GM23338 (cell line): ENCODE measurements around the gene PAQR9. TPM values are rescaled to one million over a fixed set of nuclear protein-coding genes. Genes with fewer than 3 reads are reported as not detected.

ENCODE experiments used
- ATAC-seq: fragments of 200-7000 bp; cut with Tn5 transposase; 3 replicates; pipeline ENCODE4 v1.9.1; 2020
- DNase-seq: peaks from one replicate; pipeline ENCODE4 v3.0.0-alpha.2; 2015; ENCODE audit warnings: low spot score
- H2AFZ ChIP-seq: fragments of 200-600 bp; sonication (generic); 2 replicates; pipeline ENCODE4 v1.8.0; 2016; ENCODE audit warnings: antibody characterized with exemption, mild to moderate bottlenecking, moderate library complexity
- H3F3A ChIP-seq: fragments of 200-600 bp; sonication (generic); replicated peaks from 2 replicates; pipeline ENCODE4 v1.8.0; 2017; ENCODE audit warnings: antibody characterized with exemption, mixed run types, low read depth
- H3K27ac ChIP-seq: fragments of 200-600 bp; sonication (generic); 2 replicates; pipeline ENCODE4 v1.6.1; 2016; ENCODE audit warnings: low read depth
- H3K27me3 ChIP-seq: fragments of 200-600 bp; sonication (generic); 2 replicates; pipeline ENCODE4 v1.8.0; 2016; ENCODE audit warnings: mild to moderate bottlenecking, mixed run types, moderate library complexity; ENCODE audit not compliant: insufficient read depth
- H3K36me3 ChIP-seq: fragments of 200-600 bp; sonication (generic); 2 replicates; pipeline ENCODE4 v1.8.0; 2016; ENCODE audit warnings: mild to moderate bottlenecking; ENCODE audit not compliant: insufficient read depth
- H3K4me1 ChIP-seq: fragments of 200-600 bp; sonication (generic); 2 replicates; pipeline ENCODE4 v1.8.0; 2016; ENCODE audit warnings: mild to moderate bottlenecking, moderate library complexity; ENCODE audit not compliant: insufficient read depth
- H3K4me2 ChIP-seq: fragments of 200-600 bp; sonication (generic); 2 replicates; pipeline ENCODE4 v1.7.1; 2017; ENCODE audit warnings: mixed run types
- H3K4me3 ChIP-seq: fragments of 200-600 bp; sonication (generic); 2 replicates; pipeline ENCODE4 v1.6.1; 2016; ENCODE audit warnings: mixed run types
- H3K79me2 ChIP-seq: fragments of 200-600 bp; sonication (generic); replicated peaks from 2 replicates; pipeline ENCODE4 v1.8.0; 2017; ENCODE audit warnings: mild to moderate bottlenecking; ENCODE audit not compliant: insufficient read depth
- H3K9me2 ChIP-seq: fragments of 200-600 bp; sonication (generic); 2 replicates; pipeline ENCODE4 v1.8.0; 2017; ENCODE audit not compliant: insufficient read depth
- H4K20me1 ChIP-seq: fragments of 200-600 bp; sonication (generic); replicated peaks from 2 replicates; pipeline ENCODE4 v1.8.0; 2017; ENCODE audit warnings: mild to moderate bottlenecking; ENCODE audit not compliant: insufficient read depth
- H3K27ac Mint-ChIP-seq: 2 replicates; pipeline ENCODE4 v1.8.0; 2020; ENCODE audit warnings: inconsistent platforms, mild to moderate bottlenecking, moderate library complexity, mixed read lengths
- H3K27me3 Mint-ChIP-seq: 3 replicates; pipeline ENCODE4 v1.8.0; 2022; ENCODE audit warnings: low read depth, mild to moderate bottlenecking, moderate library complexity, mixed read lengths, inconsistent platforms; ENCODE audit not compliant: insufficient read depth, poor library complexity
- H3K36me3 Mint-ChIP-seq: 3 replicates; pipeline ENCODE4 v1.8.0; 2021; ENCODE audit warnings: low read depth, mild to moderate bottlenecking, inconsistent platforms, moderate library complexity, mixed read lengths
- H3K4me1 Mint-ChIP-seq: 3 replicates; pipeline ENCODE4 v1.8.0; 2020; ENCODE audit warnings: mild to moderate bottlenecking, inconsistent platforms, mixed read lengths
- H3K4me3 Mint-ChIP-seq: 3 replicates; pipeline ENCODE4 v1.8.0; 2021; ENCODE audit warnings: moderate library complexity, mild to moderate bottlenecking, inconsistent platforms, mixed read lengths
- H3K9me3 Mint-ChIP-seq: 3 replicates; pipeline ENCODE4 v1.8.0; 2020; ENCODE audit warnings: moderate library complexity, mild to moderate bottlenecking, inconsistent platforms, mixed read lengths
- CREB1 ChIP-seq: fragments of 250-450 bp; sonication (Bioruptor Pico); IDR thresholded peaks from 2 replicates; pipeline ENCODE4 v1.5.0; 2020; ENCODE audit warnings: low read depth, mild to moderate bottlenecking, moderate library complexity
- EZH2phosphoT487 ChIP-seq: fragments of 200-600 bp; sonication (generic); IDR thresholded peaks from one replicate; pipeline ENCODE4 v1.8.1; 2018; ENCODE audit warnings: antibody characterized with exemption; ENCODE audit not compliant: unreplicated experiment
- NANOG ChIP-seq: IDR thresholded peaks from 2 replicates; pipeline ENCODE4 v1.6.1; 2016; ENCODE audit warnings: antibody characterized with exemption, borderline replicate concordance
- POLR2AphosphoS5 ChIP-seq: IDR thresholded peaks from 2 replicates; pipeline ENCODE4 v1.6.1; 2016; ENCODE audit warnings: antibody characterized with exemption, low read depth
- STAT1 ChIP-seq: IDR thresholded peaks from one replicate; pipeline ENCODE4 v1.6.1; 2016; ENCODE audit warnings: antibody characterized with exemption; ENCODE audit not compliant: unreplicated experiment
- ZNF114 ChIP-seq: fragments of 250-450 bp; sonication (Bioruptor Pico); IDR thresholded peaks from 2 replicates; pipeline ENCODE4 v1.5.0; 2020; ENCODE audit warnings: mild to moderate bottlenecking, moderate library complexity
- polyA plus RNA-seq: library from polyadenylated mRNA; unstranded; fragments of >200 nt; fragmentation: Nextera tagmentation; extraction: Ambion mirVana; gene quantifications from 2 replicates; pipeline ENCODE4 v1.2.1, GENCODE V29; 2016
- total RNA-seq: library from RNA; depleted of rRNA; stranded (reverse); fragments of >200 nt; shearing (Covaris generic); gene quantifications from 2 replicates; pipeline ENCODE4 v1.2.3, GENCODE V29; 2014
- TF ChIP-seq, protein P1 (sequence below): IDR thresholded peaks from 2 replicates; pipeline ENCODE4 v1.6.1; 2016; ENCODE audit warnings: antibody characterized with exemption
- TF ChIP-seq, protein P2 (sequence below): fragments of 250-450 bp; sonication (Bioruptor Pico); IDR thresholded peaks from 2 replicates; pipeline ENCODE4 v1.5.0; 2020; ENCODE audit warnings: mild to moderate bottlenecking, moderate library complexity
- TF ChIP-seq, protein P3 (sequence below), 2 experiments: fragments of 200-600 bp in 1 of 2; sonication (generic) in 1 of 2; conservative IDR thresholded peaks; 2 replicates each; pipeline versions ENCODE4 v1.5.1 to v1.6.1; 2016 to 2017; ENCODE audit warnings: antibody characterized with exemption in 2 of 2, low read depth in 2 of 2, mild to moderate bottlenecking in 2 of 2, moderate library complexity in 1 of 2

PAQR9 gene
- total and polyA plus RNA-seq, 2 experiments from 2014 or later = 2.0 to 2.3 TPM

DNA sequence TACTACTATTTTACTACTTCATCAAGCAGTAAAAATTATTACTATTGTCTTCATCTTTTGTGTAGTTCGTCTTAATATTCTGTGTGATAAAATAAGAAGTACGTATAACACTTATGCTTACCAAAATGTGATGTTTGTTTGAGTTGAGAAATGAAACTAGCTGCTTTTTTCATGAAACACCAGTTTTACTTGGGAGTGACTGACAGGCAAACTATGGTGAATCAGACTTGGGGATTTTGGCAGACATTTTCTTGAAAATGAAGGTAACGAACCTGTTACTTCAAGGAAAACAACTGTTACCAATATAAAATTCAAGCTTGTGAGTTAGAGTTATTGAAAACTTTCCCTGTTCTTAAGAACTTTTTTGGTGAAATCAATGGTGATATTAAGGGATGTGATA, 48.2 kb upstream of the PAQR9 start (continued):
- TF ChIP-seq, protein P1, sequence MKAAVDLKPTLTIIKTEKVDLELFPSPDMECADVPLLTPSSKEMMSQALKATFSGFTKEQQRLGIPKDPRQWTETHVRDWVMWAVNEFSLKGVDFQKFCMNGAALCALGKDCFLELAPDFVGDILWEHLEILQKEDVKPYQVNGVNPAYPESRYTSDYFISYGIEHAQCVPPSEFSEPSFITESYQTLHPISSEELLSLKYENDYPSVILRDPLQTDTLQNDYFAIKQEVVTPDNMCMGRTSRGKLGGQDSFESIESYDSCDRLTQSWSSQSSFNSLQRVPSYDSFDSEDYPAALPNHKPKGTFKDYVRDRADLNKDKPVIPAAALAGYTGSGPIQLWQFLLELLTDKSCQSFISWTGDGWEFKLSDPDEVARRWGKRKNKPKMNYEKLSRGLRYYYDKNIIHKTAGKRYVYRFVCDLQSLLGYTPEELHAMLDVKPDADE = no peak
- TF ChIP-seq CREB1 (CRISPR knock-in tag) (no peak), NANOG (no peak), POLR2AphosphoS5 (no peak), ZNF114 (CRISPR knock-in tag) (no peak)
- TF ChIP-seq, protein P2, sequence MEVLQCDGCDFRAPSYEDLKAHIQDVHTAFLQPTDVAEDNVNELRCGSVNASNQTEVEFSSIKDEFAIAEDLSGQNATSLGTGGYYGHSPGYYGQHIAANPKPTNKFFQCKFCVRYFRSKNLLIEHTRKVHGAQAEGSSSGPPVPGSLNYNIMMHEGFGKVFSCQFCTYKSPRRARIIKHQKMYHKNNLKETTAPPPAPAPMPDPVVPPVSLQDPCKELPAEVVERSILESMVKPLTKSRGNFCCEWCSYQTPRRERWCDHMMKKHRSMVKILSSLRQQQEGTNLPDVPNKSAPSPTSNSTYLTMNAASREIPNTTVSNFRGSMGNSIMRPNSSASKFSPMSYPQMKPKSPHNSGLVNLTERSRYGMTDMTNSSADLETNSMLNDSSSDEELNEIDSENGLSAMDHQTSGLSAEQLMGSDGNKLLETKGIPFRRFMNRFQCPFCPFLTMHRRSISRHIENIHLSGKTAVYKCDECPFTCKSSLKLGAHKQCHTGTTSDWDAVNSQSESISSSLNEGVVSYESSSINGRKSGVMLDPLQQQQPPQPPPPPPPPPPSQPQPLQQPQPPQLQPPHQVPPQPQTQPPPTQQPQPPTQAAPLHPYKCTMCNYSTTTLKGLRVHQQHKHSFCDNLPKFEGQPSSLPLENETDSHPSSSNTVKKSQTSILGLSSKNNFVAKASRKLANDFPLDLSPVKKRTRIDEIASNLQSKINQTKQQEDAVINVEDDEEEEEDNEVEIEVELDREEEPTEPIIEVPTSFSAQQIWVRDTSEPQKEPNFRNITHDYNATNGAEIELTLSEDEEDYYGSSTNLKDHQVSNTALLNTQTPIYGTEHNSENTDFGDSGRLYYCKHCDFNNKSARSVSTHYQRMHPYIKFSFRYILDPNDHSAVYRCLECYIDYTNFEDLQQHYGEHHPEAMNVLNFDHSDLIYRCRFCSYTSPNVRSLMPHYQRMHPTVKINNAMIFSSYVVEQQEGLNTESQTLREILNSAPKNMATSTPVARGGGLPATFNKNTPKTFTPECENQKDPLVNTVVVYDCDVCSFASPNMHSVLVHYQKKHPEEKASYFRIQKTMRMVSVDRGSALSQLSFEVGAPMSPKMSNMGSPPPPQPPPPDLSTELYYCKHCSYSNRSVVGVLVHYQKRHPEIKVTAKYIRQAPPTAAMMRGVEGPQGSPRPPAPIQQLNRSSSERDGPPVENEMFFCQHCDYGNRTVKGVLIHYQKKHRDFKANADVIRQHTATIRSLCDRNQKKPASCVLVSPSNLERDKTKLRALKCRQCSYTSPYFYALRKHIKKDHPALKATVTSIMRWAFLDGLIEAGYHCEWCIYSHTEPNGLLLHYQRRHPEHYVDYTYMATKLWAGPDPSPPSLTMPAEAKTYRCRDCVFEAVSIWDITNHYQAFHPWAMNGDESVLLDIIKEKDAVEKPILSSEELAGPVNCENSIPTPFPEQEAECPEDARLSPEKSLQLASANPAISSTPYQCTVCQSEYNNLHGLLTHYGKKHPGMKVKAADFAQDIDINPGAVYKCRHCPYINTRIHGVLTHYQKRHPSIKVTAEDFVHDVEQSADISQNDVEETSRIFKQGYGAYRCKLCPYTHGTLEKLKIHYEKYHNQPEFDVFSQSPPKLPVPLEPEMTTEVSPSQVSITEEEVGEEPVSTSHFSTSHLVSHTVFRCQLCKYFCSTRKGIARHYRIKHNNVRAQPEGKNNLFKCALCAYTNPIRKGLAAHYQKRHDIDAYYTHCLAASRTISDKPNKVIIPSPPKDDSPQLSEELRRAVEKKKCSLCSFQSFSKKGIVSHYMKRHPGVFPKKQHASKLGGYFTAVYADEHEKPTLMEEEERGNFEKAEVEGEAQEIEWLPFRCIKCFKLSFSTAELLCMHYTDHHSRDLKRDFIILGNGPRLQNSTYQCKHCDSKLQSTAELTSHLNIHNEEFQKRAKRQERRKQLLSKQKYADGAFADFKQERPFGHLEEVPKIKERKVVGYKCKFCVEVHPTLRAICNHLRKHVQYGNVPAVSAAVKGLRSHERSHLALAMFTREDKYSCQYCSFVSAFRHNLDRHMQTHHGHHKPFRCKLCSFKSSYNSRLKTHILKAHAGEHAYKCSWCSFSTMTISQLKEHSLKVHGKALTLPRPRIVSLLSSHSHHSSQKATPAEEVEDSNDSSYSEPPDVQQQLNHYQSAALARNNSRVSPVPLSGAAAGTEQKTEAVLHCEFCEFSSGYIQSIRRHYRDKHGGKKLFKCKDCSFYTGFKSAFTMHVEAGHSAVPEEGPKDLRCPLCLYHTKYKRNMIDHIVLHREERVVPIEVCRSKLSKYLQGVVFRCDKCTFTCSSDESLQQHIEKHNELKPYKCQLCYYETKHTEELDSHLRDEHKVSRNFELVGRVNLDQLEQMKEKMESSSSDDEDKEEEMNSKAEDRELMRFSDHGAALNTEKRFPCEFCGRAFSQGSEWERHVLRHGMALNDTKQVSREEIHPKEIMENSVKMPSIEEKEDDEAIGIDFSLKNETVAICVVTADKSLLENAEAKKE (CRISPR knock-in tag) = no peak

DNA sequence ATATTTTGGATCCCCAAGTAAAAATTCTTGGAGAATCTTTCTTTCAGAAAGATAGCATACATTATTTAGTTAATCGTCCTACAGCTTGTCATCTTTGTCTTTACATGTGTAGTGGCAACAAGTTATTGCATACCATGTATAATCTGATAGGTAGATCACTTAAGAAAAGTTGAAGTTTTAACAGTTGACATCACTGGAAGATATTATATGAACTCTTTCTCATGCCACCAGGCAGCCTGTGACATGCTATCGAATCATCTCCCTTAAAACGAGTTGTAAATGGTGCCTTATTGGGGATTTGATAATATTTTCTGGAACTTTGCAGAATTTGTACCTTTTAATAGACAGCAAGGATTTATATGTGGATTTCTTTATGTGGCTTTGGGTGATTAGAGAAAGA, 46.5 kb upstream of the PAQR9 start:
- DNase-seq (no peak), ATAC-seq (no peak)
- Mint-ChIP-seq H3K9me3 (no peaks in the 10 kb centered on the region), H3K36me3 (peaks cover 14% of the 10 kb centered on the region), H3K4me3 (no peak overlapping the region), H3K4me1 (peaks cover 24% of the 10 kb centered on the region), H3K27ac (no peak overlapping the region), H3K27me3 (peaks cover 3% of the 10 kb centered on the region)
- no peak overlapping the region for H3K4me2 ChIP-seq
- H3K27me3 ChIP-seq = no peaks in the 10 kb centered on the region
- peaks cover 100% of the 10 kb centered on the region for H3K79me2 ChIP-seq
- H3K9me2 ChIP-seq = no peaks in the 10 kb centered on the region
- peaks cover 5% of the 10 kb centered on the region; the same call in 1 of the 2 replicates for H3K36me3 ChIP-seq
- H3K27ac ChIP-seq = no peak overlapping the region
- no peak overlapping the region for H3K4me3 ChIP-seq
- no peaks in the 10 kb centered on the region for H3F3A ChIP-seq
- H3K4me1 ChIP-seq = peaks cover 16% of the 10 kb centered on the region
- no peak overlapping the region for H2AFZ ChIP-seq
- peaks cover 71% of the 10 kb centered on the region for H4K20me1 ChIP-seq
- no peak for TF ChIP-seq ZNF114 (CRISPR knock-in tag)
- no peak for TF ChIP-seq CREB1 (CRISPR knock-in tag)
- no peak for TF ChIP-seq EZH2phosphoT487
- TF ChIP-seq STAT1 = no peak
- TF ChIP-seq, protein P3, sequence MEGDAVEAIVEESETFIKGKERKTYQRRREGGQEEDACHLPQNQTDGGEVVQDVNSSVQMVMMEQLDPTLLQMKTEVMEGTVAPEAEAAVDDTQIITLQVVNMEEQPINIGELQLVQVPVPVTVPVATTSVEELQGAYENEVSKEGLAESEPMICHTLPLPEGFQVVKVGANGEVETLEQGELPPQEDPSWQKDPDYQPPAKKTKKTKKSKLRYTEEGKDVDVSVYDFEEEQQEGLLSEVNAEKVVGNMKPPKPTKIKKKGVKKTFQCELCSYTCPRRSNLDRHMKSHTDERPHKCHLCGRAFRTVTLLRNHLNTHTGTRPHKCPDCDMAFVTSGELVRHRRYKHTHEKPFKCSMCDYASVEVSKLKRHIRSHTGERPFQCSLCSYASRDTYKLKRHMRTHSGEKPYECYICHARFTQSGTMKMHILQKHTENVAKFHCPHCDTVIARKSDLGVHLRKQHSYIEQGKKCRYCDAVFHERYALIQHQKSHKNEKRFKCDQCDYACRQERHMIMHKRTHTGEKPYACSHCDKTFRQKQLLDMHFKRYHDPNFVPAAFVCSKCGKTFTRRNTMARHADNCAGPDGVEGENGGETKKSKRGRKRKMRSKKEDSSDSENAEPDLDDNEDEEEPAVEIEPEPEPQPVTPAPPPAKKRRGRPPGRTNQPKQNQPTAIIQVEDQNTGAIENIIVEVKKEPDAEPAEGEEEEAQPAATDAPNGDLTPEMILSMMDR (conservative IDR thresholded peaks at IDR 0.05; ENCODE audit: low read depth in 2 of 2) = no peak
